HepG2 (cell line): ENCODE results near the gene MYO5B. TPM values are rescaled to one million over a fixed set of nuclear protein-coding genes. Genes with fewer than 3 reads are reported as not detected.

Experiments used
- CCDC6 ChIP-seq: sonication (generic); formaldehyde crosslinking; IDR thresholded peaks from 2 replicates; pipeline ENCODE4 v1.8.1; 2022; ENCODE audit warnings: mild to moderate bottlenecking, missing genetic modification reagents, moderate library complexity
- HMG20A ChIP-seq: IDR thresholded peaks from 2 replicates; pipeline ENCODE4 v1.6.1; 2016; ENCODE audit warnings: borderline replicate concordance
- KLF9 ChIP-seq: IDR thresholded peaks from 2 replicates; pipeline ENCODE4 v1.6.1; 2016; ENCODE audit warnings: low read depth
- PHF20 ChIP-seq: sonication (generic); formaldehyde crosslinking; IDR thresholded peaks from 2 replicates; pipeline ENCODE4 v1.5.0; 2020; ENCODE audit warnings: mild to moderate bottlenecking, missing genetic modification reagents
- POLR2G ChIP-seq: fragments of 200-400 bp; formaldehyde crosslinking; IDR thresholded peaks from 2 replicates; pipeline ENCODE4 v1.6.1; 2018; ENCODE audit warnings: mild to moderate bottlenecking, low read depth, low read length, moderate library complexity
- YEATS2 ChIP-seq: sonication (generic); formaldehyde crosslinking; IDR thresholded peaks from 2 replicates; pipeline ENCODE4 v1.4.0; 2020; ENCODE audit warnings: missing genetic modification reagents, borderline replicate concordance
- ZFP90 ChIP-seq: sonication (generic); formaldehyde crosslinking; IDR thresholded peaks from 2 replicates; pipeline ENCODE4 v1.8.0; 2022; ENCODE audit warnings: missing genetic modification reagents, mild to moderate bottlenecking, inconsistent platforms, borderline replicate concordance
- ZNF460 ChIP-seq: sonication (generic); formaldehyde crosslinking; IDR thresholded peaks from 2 replicates; pipeline ENCODE4 v1.5.1; 2020; ENCODE audit warnings: missing genetic modification reagents, mild to moderate bottlenecking, borderline replicate concordance
- ZSCAN9 ChIP-seq: IDR thresholded peaks from 2 replicates; pipeline ENCODE4 v1.6.1; 2016; ENCODE audit warnings: borderline replicate concordance
- polyA plus RNA-seq, 8 experiments: library from polyadenylated mRNA; depleted of rRNA in 3 of 8; stranded (reverse) in 7 of 8; unstranded in 1 of 8; fragments of >200 nt; fragmentation: Illumina TruSeq in 4 of 8; extraction: Trizol in 4 of 8; gene quantifications; 2 replicates each; pipeline versions ENCODE4 v1.2.1 to v1.2.3, GENCODE V29; 2011 to 2016; ENCODE audit warnings: low read depth in 4 of 8, missing spikeins in 1 of 8, mixed read lengths in 1 of 8; ENCODE audit not compliant: insufficient read depth in 1 of 8
- total RNA-seq, 5 experiments: library from RNA; depleted of rRNA; stranded (reverse); fragments of >200 nt; fragmentation: Illumina TruSeq; extraction: Trizol; gene quantifications; 2 replicates each; pipeline ENCODE4 v1.2.3, GENCODE V29; 2016; ENCODE audit warnings: low read depth in 1 of 5
- TF ChIP-seq, protein P1 (sequence below): sonication (generic); formaldehyde crosslinking; IDR thresholded peaks from 2 replicates; pipeline ENCODE4 v1.9.0; 2021; ENCODE audit warnings: missing genetic modification reagents, mild to moderate bottlenecking, borderline replicate concordance
- TF ChIP-seq, protein P2 (sequence below): sonication (generic); formaldehyde crosslinking; conservative IDR thresholded peaks from 2 replicates; pipeline ENCODE4 v1.8.0; 2022; ENCODE audit warnings: mild to moderate bottlenecking, moderate library complexity, missing genetic modification reagents
- TF ChIP-seq, protein P3 (sequence below): sonication (generic); formaldehyde crosslinking; IDR thresholded peaks from 2 replicates; pipeline ENCODE4 v1.8.0; 2022; ENCODE audit warnings: missing genetic modification reagents, mild to moderate bottlenecking, moderate library complexity, borderline replicate concordance
- TF ChIP-seq, protein P4 (sequence below): sonication (generic); formaldehyde crosslinking; IDR thresholded peaks from 2 replicates; pipeline ENCODE4 v1.5.0; 2020; ENCODE audit warnings: mild to moderate bottlenecking, missing genetic modification reagents
- TF ChIP-seq, protein P5 (sequence below): sonication (generic); formaldehyde crosslinking; IDR thresholded peaks from 2 replicates; pipeline ENCODE4 v1.8.0; 2022; ENCODE audit warnings: low read depth, missing genetic modification reagents
- TF ChIP-seq, protein P6 (sequence below): sonication (generic); formaldehyde crosslinking; IDR thresholded peaks from 2 replicates; pipeline ENCODE4 v1.8.0; 2022; ENCODE audit warnings: mild to moderate bottlenecking, missing genetic modification reagents; ENCODE audit not compliant: insufficient replicate concordance
- TF ChIP-seq, protein P7 (sequence below): sonication (generic); formaldehyde crosslinking; IDR thresholded peaks from 2 replicates; pipeline ENCODE4 v1.5.1; 2020; ENCODE audit warnings: mild to moderate bottlenecking, missing genetic modification reagents

The MYO5B gene
- total and polyA plus RNA-seq, 2 of the 13 experiments (the other 11 are each of a cell fraction or from before 2014, with no cell fraction given): 13.1 to 24.0 TPM

DNA sequence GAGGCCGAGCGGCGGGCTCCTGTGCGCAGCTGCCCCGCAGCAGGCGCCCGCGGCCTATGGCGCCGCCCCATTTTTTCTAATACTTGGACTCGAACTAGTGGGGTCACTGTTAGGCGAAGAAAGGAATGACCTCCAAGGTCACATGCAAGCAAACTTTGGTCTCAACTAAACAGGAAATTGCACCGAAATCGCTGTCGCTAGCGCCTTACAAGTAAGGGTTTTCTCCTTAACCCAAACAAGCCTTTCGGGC lies 382.0 kb downstream of the MYO5B start (continued):
- TF ChIP-seq, protein P1, sequence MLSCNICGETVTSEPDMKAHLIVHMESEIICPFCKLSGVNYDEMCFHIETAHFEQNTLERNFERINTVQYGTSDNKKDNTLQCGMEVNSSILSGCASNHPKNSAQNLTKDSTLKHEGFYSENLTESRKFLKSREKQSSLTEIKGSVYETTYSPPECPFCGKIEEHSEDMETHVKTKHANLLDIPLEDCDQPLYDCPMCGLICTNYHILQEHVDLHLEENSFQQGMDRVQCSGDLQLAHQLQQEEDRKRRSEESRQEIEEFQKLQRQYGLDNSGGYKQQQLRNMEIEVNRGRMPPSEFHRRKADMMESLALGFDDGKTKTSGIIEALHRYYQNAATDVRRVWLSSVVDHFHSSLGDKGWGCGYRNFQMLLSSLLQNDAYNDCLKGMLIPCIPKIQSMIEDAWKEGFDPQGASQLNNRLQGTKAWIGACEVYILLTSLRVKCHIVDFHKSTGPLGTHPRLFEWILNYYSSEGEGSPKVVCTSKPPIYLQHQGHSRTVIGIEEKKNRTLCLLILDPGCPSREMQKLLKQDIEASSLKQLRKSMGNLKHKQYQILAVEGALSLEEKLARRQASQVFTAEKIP (CRISPR knock-in tag): no peak
- TF ChIP-seq KLF9 (CRISPR knock-in tag): no peak
- TF ChIP-seq PHF20 (CRISPR knock-in tag): no peak
- no peak for TF ChIP-seq ZNF460 (CRISPR knock-in tag)
- TF ChIP-seq, protein P2, sequence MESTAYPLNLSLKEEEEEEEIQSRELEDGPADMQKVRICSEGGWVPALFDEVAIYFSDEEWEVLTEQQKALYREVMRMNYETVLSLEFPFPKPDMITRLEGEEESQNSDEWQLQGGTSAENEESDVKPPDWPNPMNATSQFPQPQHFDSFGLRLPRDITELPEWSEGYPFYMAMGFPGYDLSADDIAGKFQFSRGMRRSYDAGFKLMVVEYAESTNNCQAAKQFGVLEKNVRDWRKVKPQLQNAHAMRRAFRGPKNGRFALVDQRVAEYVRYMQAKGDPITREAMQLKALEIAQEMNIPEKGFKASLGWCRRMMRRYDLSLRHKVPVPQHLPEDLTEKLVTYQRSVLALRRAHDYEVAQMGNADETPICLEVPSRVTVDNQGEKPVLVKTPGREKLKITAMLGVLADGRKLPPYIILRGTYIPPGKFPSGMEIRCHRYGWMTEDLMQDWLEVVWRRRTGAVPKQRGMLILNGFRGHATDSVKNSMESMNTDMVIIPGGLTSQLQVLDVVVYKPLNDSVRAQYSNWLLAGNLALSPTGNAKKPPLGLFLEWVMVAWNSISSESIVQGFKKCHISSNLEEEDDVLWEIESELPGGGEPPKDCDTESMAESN: no peak
- TF ChIP-seq, protein P3, sequence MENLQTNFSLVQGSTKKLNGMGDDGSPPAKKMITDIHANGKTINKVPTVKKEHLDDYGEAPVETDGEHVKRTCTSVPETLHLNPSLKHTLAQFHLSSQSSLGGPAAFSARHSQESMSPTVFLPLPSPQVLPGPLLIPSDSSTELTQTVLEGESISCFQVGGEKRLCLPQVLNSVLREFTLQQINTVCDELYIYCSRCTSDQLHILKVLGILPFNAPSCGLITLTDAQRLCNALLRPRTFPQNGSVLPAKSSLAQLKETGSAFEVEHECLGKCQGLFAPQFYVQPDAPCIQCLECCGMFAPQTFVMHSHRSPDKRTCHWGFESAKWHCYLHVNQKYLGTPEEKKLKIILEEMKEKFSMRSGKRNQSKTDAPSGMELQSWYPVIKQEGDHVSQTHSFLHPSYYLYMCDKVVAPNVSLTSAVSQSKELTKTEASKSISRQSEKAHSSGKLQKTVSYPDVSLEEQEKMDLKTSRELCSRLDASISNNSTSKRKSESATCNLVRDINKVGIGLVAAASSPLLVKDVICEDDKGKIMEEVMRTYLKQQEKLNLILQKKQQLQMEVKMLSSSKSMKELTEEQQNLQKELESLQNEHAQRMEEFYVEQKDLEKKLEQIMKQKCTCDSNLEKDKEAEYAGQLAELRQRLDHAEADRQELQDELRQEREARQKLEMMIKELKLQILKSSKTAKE: no peak
- TF ChIP-seq YEATS2 (CRISPR knock-in tag): no peak
- TF ChIP-seq ZFP90 (CRISPR knock-in tag): no peak
- TF ChIP-seq, protein P4, sequence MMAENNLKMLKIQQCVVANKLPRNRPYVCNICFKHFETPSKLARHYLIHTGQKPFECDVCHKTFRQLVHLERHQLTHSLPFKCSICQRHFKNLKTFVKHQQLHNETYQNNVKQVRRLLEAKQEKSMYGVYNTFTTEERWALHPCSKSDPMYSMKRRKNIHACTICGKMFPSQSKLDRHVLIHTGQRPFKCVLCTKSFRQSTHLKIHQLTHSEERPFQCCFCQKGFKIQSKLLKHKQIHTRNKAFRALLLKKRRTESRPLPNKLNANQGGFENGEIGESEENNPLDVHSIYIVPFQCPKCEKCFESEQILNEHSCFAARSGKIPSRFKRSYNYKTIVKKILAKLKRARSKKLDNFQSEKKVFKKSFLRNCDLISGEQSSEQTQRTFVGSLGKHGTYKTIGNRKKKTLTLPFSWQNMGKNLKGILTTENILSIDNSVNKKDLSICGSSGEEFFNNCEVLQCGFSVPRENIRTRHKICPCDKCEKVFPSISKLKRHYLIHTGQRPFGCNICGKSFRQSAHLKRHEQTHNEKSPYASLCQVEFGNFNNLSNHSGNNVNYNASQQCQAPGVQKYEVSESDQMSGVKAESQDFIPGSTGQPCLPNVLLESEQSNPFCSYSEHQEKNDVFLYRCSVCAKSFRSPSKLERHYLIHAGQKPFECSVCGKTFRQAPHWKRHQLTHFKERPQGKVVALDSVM (CRISPR knock-in tag): no peak
- TF ChIP-seq, protein P5, sequence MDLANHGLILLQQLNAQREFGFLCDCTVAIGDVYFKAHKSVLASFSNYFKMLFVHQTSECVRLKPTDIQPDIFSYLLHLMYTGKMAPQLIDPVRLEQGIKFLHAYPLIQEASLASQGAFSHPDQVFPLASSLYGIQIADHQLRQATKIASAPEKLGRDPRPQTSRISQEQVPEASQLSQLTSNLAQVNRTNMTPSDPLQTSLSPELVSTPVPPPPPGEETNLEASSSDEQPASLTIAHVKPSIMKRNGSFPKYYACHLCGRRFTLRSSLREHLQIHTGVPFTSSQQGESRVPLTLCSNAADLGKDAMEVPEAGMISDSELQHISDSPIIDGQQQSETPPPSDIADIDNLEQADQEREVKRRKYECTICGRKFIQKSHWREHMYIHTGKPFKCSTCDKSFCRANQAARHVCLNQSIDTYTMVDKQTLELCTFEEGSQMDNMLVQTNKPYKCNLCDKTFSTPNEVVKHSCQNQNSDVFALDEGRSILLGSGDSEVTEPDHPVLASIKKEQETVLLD (CRISPR knock-in tag): no peak
- no peak for TF ChIP-seq ZSCAN9
- TF ChIP-seq, protein P6, sequence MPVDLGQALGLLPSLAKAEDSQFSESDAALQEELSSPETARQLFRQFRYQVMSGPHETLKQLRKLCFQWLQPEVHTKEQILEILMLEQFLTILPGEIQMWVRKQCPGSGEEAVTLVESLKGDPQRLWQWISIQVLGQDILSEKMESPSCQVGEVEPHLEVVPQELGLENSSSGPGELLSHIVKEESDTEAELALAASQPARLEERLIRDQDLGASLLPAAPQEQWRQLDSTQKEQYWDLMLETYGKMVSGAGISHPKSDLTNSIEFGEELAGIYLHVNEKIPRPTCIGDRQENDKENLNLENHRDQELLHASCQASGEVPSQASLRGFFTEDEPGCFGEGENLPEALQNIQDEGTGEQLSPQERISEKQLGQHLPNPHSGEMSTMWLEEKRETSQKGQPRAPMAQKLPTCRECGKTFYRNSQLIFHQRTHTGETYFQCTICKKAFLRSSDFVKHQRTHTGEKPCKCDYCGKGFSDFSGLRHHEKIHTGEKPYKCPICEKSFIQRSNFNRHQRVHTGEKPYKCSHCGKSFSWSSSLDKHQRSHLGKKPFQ (CRISPR knock-in tag): no peak
- TF ChIP-seq CCDC6: no peak
- TF ChIP-seq POLR2G: no peak
- no peak for TF ChIP-seq HMG20A (CRISPR knock-in tag)
- TF ChIP-seq, protein P7, sequence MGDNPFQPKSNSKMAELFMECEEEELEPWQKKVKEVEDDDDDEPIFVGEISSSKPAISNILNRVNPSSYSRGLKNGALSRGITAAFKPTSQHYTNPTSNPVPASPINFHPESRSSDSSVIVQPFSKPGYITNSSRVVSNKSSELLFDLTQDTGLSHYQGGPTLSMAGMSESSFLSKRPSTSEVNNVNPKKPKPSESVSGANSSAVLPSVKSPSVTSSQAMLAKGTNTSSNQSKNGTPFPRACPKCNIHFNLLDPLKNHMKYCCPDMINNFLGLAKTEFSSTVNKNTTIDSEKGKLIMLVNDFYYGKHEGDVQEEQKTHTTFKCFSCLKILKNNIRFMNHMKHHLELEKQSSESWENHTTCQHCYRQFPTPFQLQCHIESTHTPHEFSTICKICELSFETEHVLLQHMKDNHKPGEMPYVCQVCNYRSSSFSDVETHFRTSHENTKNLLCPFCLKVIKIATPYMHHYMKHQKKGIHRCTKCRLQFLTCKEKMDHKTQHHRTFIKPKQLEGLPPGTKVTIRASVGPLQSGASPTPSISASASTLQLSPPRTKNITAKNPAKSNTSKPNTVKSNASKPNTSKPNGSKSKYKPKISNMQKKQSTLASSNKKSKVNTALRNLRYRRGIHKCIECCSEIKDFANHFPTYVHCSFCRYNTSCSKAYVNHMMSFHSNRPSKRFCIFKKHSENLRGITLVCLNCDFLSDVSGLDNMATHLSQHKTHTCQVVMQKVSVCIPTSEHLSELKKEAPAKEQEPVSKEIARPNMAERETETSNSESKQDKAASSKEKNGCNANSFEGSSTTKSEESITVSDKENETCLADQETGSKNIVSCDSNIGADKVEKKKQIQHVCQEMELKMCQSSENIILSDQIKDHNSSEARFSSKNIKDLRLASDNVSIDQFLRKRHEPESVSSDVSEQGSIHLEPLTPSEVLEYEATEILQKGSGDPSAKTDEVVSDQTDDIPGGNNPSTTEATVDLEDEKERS (CRISPR knock-in tag): no peak
